CD4-positive, alpha-beta T cell treated with Interleukin-6 at 100 ng/mL for 8 hours (primary cell): ENCODE measurements around the gene ABLIM2.

Source experiments
- DNase-seq: peaks from one replicate; pipeline ENCODE4 v3.0.0-alpha.2; 2020; ENCODE audit warnings: mixed read lengths, low spot score

Gene ABLIM2

DNA sequence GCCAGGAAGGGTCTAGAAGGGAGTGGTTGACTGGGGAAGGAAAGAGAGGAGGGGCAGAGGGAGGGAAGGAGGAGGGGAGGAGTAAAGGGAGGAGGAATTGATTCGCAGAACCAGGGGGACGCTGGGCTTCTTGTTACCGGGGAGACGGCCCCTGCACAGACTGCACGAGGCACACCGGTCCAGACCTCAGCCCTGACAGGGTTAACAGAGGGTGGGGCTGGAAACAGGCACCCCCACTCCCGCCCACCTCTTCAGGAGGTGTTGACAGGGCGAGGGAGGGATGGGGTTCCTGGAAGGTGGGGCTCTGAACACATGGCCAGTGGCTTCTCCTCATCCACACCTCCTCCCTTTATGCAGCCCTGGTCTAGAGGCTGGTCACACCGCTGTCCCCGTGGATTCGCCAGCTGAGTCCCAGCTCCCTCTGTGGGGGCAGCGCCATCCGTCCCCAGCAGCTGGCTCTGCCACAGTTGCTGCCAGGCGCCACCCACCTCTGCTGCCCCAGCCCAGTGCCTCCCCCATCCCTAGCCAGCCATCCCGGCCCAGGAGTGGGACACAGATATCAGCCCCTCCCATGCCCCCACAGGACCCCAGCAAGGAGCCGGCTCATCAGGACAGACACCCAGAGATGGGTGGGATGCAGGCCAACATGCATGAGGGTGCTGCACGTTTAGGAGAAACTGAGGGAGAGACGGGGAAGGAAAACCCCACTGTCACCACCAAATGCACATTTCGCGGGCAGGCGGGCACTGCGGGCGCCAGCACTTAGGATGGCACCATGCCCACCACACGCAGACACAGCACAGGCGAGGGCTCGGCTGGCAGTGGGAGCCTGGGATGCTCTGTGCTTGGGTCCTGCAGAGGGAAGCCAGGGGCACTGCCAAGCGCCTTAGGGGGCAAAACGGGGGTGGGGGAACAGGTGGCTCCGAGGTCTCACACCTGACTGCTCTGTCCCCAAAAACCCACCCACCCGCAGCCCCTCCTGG, 87.6 kb downstream of the ABLIM2 start:
- DNase-seq: no peak

DNA sequence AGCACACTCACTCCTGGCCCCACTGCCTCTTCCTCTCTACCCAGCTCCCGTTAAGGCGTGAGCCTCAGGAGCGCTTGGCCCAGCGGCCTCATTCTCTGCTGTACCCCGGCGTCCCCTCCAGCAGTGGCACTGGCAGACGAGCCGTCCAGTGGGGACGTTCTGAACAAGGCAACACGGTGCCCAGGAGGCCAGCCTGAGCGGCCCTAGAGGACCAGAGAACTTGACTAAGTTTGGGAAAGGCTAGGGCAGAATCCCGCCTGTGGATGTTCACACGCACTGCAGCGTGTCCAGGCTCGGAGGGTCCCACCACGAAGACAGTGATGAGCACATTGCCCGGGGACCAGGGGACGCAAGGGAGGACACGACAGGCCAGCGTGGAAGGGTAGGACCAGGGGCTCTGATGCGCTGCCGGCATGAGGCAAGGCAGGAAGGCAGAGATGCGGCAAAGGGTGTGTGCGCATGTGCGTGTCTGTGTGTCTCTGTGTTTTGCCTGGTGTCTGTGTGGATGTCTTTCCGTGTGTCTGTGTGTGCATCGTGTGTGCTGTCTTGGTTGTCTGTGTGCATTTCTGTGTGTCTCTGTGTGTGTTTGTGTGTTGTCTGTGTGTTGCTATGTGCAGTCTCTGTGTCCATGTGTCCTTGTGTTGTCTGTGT, 89.4 kb downstream of the ABLIM2 start:
- DNase-seq: no peak

DNA sequence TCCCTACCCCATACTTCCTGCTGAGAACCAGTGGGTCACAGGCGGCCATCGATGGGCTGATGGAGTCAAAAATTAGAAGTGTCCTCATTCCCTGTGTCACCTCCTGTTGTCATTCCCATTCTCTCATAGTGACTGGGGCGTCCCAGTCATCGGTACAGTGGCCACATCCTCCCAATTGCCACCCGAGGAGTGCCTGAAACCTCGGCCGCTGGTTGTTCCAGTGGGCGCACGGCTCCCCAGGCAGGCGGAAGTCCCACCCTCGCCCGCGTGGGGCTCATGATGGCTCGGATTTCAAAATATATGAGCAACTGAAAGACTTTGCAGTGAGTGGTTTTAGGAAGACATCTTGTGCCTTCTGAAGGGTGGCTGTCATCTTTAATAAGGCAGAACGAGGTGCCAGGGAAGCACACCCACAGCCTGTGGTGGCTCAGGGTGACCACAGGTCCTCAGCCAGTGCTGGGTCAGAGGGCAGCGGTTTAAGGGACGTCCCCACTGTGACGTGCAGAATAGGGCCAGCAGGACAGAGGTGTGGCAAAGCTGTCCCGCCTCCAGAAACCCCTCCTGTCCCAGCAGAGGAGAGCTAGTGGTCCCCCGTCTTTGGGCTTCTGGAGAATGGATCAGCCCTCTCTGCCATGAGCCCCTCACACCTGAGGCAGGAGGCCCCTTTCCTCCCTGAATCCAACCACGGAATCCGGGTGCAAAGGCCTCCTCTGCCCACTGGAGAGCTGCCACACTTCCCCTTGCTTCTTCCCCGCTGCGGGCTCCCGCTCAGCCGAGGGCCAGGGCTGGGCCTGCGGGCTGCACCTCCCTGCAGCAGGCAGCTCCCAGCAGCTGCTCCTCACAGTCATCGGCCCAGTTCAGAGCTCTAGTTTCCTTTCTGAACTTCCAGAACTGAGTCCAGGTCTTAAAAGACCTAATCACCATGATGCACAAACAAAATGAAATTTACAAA, 90.4 kb downstream of the ABLIM2 start:
- DNase-seq: no peak

DNA sequence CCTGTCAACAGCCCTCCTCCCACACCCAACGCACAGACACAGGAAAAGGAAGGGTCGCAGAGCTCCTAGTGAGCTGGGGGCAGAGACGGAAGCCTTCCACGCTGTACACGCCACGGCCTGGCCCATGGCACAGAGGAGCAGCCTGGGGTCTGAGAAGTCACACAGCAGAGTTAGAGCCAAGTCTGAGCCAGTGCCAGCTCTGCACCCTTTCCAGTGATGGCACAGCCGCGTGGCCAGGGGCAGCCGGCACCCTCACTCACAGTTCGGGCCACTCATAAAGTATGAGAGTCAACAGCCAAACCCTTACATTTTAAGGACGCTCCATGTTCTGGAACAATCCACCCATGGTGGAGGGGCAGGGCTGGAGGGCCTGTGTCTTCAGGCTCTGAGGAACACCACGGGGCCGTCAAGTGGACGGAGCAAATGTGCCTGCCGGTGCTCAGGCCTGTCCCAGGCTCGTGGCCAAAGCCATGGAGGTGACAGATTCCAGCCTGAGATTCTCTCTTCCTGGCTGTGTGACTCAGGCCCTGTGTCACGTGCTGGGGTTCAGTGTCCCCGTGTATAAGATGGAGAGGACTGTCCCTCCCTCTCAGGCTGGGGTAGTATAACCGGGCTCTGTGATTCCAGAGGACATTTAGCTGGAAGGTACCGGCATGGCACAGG, 91.2 kb downstream of the ABLIM2 start:
- DNase-seq: no peak

DNA sequence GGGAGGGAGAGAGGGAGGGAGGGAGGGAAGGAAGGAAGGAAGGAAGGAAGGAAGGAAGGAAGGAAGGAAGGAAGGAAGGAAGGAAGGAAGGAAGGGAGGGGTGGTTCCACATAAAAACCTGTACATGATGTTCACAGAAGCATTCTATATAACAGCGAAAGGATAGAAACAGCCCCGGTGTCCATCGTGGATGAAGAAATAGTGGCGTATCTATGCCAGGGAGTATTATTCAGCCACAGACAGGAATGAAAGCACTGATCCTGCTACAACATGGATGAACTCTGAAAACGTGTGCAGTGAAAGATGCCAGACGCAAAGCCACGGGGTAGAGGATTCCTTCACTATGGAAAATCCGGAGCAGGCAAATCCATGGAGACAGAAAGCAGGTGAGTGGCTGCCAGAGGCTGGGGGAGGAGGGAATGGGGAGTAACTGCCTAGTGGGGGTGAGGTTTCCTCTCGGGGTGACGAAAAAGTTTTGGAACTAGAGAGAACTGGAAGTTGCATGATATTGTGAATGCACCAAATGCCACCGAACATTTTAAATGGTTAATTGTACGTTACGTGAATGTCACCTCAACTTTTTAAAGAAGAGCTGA, 92.2 kb downstream of the ABLIM2 start:
- no peak for DNase-seq

DNA sequence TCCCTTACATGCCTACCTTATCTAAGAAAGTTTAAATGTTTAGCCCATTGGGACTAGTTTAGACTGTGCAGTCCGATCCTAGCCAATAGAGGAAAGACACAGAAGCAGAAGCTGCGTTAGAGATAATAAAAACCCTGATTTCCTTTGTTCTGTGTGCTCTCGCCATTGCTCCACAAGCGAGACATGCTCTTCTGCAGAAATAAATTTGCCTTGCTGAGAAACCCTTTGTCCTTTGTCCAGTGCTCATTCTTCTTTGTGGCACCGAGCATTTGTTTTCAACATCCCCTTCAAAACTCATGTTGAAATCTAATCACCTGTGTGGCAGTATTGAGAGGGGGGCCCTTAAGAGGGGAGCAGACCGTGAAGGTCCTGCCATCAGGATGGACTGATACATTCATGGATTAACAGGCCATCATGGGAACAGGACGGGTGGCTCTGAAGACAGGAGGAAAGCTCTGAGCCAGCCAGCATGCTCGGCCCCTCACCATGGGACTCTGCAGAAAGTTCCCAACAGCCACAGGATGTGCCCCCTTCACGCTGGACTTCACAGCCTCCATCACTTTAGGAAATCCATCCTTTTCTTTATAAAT, 94.5 kb downstream of the ABLIM2 start:
- no peak for DNase-seq

DNA sequence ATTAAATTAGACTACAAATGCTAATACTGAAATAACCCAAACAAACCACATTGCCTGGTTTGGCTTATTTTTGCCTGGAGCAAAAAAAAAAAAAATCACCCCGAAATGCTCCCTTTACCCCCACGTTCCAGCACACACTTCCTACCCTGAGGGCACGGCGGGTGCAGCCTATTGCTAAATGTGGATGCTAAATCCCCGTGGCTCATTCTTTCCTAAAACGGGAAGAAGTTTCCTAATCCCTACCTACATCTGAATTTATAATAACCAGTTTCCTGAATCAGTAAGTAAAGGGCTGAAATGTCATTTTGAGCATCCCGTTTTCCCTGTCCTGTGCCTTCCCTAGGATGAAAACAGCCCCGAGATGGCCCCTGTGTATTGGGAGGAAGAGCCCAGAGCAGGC, 97.0 kb downstream of the ABLIM2 start:
- no peak for DNase-seq

DNA sequence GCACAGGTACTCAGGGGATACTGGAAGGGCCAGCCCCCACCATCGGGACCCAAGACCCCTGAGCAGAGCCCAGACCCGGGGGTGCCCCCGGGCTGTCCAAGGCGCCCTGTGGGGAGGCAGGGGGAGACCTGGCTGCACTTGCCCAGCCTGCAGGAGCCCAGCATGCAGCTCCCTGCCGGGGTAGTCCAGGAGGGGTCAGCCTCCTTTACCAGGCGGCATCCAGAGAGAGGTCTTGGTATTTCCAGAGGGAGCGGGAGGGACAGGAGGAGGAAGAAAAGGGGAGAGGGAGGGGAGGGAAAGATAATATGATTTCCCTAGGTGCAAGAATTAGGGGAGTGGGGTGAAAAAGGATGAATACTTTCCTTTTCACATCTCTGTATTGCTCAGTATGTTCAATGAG, 97.5 kb downstream of the ABLIM2 start:
- no peak for DNase-seq

DNA sequence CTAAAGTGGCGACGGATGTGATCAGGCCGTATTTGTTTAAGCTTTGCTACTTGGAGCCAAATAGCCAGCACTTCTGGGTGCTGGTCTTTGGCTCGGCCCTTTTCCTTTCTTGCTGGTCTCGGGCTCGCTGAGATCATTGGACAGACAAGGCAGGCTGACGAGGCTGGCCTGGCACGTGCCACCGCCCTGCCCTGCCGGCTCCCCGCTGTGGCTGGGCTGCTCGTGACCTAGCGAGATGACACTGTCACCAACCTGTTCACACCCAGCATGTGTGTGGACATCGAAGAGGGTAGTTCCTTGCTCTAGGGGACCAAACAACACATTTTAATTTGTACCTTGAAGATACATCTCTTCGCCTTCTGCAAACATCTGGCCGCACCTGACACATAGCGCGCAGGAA, 98.0 kb downstream of the ABLIM2 start:
- no peak for DNase-seq

DNA sequence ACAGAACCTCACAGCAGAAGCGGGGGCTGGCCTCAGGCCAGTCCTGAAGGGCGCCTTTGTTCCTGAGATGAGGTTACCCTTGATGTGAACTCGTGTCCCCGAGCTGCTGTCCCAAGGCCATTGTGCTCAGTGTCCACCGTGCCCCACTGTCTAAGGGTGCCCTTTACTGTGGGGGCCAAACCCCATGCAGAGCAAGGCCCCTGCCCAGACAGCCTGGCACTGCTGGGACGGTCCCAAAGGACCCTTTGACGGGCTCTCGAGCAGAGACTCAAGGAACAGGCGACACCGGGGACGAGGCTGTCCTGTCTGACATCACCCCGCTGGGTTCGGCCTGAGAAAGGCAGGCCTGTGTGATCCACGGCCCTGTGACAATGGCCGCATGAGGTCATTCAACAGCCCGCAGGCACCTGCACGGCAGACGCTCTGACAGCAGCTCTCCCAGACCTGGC, 100.6 kb downstream of the ABLIM2 start:
- no peak for DNase-seq

DNA sequence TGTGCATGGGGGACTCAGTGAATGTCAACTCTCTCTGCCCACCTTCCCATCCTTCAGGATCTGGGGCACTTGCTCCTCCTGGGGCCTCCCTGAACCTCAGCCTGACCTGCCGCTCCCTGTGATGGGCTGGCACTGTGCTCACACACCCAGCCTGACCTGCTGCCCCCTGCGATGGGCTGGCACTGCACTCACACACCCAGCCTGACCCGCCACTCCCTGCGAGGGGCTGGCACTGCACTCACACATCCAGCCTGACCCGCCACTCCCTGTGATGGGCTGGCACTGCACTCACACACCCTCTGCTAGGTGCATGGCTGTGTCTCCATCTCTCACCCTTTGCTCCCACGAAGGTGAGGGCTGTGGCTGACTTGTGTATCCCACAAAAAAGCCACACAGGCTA, 103.4 kb downstream of the ABLIM2 start:
- no peak for DNase-seq

DNA sequence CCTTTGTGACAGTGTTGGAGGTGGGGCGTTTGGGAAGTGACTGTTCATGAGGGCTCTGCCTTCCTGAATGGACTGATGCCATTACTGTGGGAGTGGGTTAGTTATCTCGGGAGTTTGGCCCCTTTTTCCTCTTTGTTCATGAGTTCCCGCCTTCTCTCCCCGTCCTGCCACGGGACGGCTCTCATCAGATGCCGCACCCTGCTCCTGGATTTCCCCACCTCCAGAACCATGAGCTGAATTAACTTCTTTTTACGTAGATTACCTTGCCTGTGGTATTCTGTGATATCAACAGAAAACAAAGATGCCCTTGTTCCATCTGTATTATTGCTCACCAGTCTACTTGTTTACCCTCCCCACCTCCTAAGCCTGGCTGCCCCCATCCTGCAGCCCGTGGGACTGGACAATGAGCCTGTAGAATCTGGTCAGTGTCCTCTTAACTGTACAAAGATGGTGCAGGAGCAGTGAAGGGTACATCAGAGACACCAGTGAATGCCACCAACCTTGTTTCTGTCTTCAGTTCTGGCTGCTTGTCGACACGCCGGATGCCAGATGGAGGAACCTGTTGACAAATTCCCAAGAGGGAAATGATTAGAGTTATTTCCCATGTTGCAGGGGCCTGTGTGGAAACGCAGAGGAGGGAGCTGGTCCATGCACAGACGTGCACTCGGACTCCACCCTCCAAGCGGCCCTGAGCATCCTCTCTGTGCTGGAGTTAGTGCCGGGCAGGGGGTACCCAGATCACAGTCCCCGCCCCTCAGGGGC, 104.7 kb downstream of the ABLIM2 start:
- no peak for DNase-seq

DNA sequence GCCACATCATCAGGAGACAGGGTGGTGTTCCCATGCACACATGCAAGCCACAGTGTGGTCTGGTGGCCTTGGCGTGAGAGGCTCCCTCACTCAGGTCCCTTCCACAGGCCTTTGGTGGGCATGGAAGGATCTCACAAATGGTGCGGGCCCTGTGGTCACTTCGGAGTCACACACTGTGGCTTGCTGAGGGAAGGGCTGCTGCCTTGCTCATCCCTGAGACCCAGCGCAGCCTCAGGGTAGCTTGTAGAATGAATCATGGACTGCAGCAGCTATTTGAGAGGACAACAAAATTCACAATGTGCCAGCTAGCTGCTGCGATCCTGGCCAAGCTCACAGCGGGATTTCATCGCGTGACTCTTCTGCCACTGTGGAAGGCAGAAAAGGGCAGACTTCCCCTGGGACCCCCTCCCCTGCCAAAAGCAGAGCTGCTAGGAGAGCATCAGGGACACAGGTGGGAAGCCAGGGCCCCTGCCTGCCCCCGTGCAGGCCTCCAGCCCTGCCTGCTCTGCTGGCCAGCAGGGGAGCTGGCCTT, 106.4 kb downstream of the ABLIM2 start:
- no peak for DNase-seq

DNA sequence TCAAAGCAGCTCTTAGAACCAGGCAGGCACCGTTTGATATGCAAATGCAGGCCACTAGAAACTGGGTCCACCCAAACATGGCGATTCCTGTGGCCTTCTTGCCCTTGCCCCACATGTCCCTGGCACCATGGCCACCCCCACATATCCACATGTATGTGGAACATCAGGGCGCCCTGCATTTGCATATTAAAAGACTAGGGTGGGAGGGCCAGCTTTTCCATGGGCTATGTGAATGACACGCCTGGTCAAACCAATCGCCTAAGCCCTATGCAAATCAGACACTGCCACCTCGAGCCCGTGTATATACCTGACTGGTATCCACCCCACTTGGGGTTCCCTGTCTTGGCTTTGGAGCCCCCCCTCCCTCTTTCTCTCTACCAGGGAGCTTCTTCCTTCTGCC, 107.0 kb downstream of the ABLIM2 start:
- no peak for DNase-seq

DNA sequence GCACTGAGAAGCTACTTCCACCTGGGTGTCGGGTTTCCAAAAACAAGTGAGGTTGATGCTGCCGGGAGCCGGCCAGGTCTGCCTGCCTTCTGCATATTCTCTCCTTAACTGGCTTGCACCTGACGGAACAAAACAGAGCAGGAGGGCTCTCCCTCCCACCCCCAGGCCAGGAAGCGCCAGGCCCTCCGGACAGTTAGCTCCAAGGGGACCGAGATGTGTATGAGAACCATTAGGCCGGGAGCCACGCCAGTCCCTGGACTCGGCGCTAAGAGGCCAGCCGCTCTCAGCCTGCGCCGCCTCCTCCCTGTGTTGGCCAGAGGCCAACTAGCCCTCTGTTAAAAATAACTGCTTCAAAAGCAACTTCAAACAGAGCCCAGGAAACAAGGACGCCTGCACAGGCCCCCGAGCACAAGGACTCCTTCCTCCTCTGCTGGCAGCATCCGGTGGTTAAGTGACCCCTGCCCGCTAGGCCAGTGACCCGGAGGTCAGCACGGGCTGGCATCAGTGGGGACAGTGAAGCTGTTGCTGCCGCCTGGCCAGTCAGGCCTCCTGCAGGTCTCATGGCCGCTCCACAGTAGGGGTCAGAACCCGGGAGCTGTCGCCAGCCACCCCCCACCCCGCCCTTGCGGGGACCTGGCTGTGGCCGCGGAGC, 107.9 kb downstream of the ABLIM2 start:
- DNase-seq: no peak

DNA sequence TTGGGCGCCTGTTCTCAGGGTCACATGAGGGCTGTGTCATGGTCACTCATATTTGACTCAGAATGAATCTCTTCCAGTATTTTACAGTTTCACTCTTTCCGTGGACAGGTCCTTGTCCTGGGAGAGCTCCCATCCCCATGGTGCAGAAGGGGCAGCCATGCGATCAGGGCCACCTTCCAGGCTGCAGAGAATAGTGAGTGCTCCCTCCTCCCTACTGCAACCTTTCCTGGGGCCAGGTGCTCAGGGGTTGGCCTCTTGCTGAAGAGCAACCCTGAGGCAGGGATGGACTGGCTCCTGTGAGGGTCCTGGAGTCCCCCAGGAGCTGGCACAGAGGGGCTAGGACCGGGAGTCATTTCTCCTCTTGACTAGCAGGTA, 108.4 kb downstream of the ABLIM2 start:
- no peak for DNase-seq

DNA sequence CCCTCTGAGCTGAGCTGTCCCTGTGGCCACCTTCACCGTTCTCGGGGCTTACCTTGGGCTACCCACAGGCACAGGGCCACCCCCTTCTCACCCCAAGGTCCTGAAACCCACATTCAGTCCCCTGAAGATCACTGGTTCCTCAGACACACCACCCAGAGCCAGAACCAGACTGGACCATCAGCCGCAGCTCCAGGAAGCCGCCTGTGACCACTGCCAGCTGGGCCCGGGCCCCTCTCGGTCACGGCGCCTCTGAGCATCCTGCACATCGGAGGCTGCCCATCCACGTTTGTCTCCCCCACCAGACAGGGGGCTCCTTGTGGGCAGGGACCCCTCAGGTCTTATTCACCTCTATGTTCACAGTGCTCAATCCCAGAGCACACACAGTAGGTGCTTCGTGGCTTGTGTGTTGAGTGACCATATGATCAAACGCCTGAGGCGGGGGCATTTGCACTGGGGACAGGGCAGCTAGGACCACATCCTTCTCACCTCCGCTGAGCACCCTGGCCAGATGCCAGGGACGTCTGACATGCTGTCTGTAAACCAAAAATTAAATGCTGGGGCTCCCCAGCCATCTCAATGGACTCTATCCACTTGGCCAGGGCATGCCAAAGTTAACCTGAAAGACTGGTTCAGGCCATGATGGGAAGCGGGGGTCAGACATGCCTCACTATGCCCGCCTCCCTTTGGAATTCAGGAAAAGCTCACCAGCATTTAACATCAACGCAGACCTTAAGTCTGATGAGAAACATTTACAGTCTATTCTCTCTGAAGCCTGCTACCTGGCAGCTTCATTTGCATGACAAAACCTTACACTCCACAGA, 109.5 kb downstream of the ABLIM2 start:
- DNase-seq: no peak
